ENCODE data around the gene RPS6KA4.

RPS6KA4 gene

DNA sequence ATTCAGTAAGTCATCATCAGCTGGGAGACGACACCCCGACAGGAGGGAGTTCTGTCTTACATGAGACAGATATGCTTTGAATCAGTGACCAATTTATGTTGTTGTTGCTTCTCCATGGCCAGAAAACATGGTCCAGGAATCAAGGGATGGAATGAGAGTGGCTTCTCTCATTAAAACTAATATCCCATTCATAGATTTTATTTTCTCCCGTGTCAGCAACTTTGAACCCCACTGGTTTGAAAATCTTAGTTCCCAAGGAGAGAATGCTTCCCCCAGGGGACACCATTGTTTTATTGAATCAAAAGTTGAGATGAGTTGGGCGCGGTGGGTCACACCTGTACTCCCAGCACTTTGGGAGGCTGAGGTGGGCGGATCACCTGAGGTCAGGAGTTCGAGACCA, 42.8 kb downstream of the RPS6KA4 start:
- TF ChIP-seq, protein P1, sequence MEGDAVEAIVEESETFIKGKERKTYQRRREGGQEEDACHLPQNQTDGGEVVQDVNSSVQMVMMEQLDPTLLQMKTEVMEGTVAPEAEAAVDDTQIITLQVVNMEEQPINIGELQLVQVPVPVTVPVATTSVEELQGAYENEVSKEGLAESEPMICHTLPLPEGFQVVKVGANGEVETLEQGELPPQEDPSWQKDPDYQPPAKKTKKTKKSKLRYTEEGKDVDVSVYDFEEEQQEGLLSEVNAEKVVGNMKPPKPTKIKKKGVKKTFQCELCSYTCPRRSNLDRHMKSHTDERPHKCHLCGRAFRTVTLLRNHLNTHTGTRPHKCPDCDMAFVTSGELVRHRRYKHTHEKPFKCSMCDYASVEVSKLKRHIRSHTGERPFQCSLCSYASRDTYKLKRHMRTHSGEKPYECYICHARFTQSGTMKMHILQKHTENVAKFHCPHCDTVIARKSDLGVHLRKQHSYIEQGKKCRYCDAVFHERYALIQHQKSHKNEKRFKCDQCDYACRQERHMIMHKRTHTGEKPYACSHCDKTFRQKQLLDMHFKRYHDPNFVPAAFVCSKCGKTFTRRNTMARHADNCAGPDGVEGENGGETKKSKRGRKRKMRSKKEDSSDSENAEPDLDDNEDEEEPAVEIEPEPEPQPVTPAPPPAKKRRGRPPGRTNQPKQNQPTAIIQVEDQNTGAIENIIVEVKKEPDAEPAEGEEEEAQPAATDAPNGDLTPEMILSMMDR (IDR thresholded peaks at IDR 0.05; ENCODE audit: low read depth, low read length, missing control alignments): no peak
- DNase-seq (ENCODE audit: low read depth): no peak

DNA sequence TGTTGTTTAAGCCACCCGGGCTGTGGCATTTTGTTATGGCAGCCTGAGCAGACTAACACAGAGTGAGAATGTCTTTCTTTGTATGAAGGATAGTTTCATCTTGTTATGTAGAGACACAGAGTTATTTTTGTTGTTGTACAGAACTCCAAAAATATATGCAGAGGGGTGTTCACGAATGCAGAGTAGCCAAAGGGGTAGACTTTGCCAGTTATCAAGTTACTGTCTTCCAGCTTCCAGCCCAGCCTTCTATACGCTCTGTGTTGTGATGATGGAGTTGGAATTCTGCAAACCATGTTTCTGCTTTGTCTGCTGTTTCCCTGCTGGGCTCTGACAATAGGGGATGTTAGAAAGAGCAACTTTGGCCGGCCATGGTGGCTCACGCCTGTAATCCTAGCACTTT, 44.1 kb downstream of the RPS6KA4 start:
- DNase-seq (ENCODE audit: low read depth): no peak
- TF ChIP-seq, protein P1 (IDR thresholded peaks at IDR 0.05; ENCODE audit: low read depth, low read length, missing control alignments): no peak
- no peak overlapping the region for H3K4me3 ChIP-seq (ENCODE audit: low read depth, low read length)

More for the DNA sequence above, 42.8 kb downstream of the RPS6KA4 start:
- H3K4me3 ChIP-seq (ENCODE audit: low read depth, low read length): no peak overlapping the region

DNA sequence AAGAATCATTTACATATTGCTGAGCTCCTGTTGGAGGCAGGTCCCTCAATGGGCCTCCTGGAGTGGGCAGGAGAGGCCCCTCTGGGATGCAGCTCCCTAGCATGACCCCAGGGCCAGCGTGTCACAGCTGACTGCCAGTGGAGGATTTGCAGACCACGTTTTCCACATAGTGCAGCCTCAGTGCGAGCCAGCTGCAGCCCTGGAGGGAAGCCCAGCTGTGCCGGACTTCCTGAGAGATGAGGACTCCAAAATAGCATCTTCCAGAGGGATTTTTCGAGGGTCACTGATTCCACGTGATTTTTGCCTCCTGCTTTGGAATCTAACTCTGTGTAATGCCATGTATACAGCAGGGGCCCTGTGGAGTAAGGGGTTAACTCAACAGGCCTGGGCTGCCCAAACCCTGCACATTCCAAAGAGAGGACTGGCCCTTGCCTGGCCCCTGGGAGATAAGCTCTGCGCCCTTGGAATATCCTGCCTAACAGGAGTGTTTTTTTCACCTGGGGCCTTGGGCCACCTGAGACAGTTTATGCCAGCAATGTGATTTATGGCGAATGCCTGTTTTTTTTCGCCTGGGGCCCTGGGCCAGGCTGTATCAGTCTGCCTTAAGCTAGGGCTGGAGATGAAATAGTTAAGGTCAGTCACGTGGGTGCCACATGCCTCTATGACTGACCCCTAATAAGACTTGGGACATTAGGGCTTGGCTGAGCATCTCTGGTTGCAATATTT, 47.4 kb downstream of the RPS6KA4 start:
- no peak for DNase-seq (ENCODE audit: low read depth)
- H3K4me3 ChIP-seq (ENCODE audit: low read depth, low read length): no peak overlapping the region
- TF ChIP-seq, protein P1 (IDR thresholded peaks at IDR 0.05; ENCODE audit: low read depth, low read length, missing control alignments): no peak

DNA sequence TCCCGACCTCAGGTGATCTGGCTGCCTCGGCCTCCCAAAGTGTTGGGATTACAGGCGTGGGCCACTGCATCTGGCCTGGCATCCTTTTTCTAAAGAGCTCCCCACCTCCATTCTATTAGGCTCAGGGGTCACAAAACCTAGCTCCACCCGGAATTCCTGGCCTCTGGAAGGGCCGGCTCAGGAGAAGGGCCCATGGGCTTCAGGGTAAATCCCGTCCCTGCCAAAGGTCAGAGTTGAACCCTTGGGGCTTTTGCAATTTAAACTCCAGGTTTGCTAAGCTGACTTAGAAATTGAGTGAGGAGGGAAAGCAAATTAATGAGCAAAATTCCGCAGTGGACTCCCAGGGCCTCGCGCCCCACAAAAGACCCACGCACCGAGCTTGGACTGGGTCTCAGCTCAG, 48.3 kb downstream of the RPS6KA4 start:
- TF ChIP-seq, protein P1 (IDR thresholded peaks at IDR 0.05; ENCODE audit: low read depth, low read length, missing control alignments): no peak
- H3K4me3 ChIP-seq (ENCODE audit: low read depth, low read length): no peak overlapping the region
- DNase-seq (ENCODE audit: low read depth): no peak

DNA sequence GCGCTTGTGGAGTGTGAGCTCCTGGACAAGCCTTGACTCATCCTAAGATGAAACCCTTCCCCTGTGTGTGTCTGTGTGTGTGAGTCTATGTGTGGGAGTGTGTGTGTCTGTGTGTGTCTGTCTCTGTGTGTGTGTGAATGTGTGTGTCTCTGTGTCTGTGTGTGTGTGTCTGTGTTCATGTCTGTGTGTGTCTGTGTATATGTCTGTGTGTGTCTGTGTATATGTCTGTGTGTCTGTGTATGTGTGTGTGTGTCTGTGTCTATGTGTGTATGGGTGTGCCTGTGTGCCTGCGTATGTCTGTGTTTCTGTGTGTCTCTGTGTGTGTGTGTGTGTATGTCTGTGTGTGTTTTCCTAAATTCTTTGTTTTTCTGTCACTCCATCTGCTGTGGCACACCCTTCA, 48.7 kb downstream of the RPS6KA4 start:
- no peak overlapping the region for H3K4me3 ChIP-seq (ENCODE audit: low read depth, low read length)
- no peak for DNase-seq (ENCODE audit: low read depth)
- TF ChIP-seq, protein P1 (IDR thresholded peaks at IDR 0.05; ENCODE audit: low read depth, low read length, missing control alignments): no peak

DNA sequence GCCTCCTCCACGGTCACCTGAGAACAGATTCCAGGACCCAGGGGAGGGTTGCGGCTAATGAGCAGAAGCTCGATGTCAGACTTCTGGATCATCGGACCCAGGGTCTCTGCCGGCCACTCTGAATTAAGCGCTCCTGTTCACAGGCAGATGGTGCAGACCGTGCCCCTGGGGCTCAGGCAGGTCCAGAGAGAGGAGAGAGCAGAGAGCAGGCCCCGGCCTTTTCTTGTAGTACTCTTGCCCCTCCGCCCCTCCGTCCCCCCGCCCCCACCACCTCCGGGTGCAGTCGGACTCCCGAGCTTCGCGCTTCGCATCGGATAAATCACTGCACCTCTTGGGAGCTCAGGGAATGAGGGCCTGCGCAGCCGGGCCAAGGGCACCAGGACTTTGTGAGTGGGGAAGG, 50.3 kb downstream of the RPS6KA4 start:
- TF ChIP-seq, protein P1 (IDR thresholded peaks at IDR 0.05; ENCODE audit: low read depth, low read length, missing control alignments): no peak
- no peak overlapping the region for H3K4me3 ChIP-seq (ENCODE audit: low read depth, low read length)

More for the DNA sequence above, 50.3 kb downstream of the RPS6KA4 start:
- DNase-seq (ENCODE audit: low read depth): no peak

Measured in GM12864 (cell line).